ENCODE results near the gene STK38L.

STK38L gene

DNA sequence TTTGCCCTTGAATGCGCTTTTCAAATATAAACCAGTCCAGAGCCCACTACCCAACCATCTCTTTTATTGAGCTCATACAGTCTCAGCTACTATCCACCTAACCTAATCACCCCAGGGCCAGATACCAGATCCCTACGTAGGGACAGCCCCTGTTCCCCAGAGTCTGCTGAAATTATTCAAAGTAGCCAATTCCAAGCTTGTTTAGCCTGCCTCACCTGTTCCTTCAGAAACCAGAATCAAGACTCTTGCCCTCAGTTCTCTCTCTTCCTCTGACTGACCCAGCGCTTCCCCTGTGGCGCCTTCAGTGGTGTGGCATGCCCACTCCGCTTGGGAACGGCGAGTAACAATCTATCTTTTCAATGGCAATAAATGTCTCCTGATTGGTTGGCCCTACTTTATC is 107.4 kb downstream of the STK38L start:
- TF ChIP-seq, protein P1, sequence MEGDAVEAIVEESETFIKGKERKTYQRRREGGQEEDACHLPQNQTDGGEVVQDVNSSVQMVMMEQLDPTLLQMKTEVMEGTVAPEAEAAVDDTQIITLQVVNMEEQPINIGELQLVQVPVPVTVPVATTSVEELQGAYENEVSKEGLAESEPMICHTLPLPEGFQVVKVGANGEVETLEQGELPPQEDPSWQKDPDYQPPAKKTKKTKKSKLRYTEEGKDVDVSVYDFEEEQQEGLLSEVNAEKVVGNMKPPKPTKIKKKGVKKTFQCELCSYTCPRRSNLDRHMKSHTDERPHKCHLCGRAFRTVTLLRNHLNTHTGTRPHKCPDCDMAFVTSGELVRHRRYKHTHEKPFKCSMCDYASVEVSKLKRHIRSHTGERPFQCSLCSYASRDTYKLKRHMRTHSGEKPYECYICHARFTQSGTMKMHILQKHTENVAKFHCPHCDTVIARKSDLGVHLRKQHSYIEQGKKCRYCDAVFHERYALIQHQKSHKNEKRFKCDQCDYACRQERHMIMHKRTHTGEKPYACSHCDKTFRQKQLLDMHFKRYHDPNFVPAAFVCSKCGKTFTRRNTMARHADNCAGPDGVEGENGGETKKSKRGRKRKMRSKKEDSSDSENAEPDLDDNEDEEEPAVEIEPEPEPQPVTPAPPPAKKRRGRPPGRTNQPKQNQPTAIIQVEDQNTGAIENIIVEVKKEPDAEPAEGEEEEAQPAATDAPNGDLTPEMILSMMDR (IDR thresholded peaks at IDR 0.05; ENCODE audit: borderline replicate concordance, insufficient read depth, low read depth, low read length), result no peak
- H3K4me3 ChIP-seq (ENCODE audit: low read depth, low read length), result no peak overlapping the region

DNA sequence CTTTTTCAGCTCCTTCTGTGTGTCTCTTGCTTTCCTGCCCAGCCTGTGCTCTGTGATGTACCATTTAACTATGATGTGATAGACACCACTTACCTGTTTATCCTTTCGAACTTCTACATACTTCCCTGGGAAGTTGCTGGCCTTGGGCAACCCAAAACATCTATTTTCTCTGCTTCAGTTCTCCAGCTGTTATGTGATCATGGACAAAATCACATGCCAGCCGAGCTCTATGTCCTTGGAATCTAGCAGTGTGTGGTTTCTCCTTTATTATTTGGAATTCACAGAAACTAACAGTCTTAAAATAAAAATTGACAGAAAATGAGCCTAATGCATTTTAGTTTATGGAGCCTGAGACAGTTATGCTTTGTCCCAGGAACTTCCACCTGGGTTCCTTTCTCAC is 111.4 kb downstream of the STK38L start:
- H3K4me3 ChIP-seq (ENCODE audit: low read depth, low read length), result no peak overlapping the region
- TF ChIP-seq, protein P1 (IDR thresholded peaks at IDR 0.05; ENCODE audit: borderline replicate concordance, insufficient read depth, low read depth, low read length), result no peak

DNA sequence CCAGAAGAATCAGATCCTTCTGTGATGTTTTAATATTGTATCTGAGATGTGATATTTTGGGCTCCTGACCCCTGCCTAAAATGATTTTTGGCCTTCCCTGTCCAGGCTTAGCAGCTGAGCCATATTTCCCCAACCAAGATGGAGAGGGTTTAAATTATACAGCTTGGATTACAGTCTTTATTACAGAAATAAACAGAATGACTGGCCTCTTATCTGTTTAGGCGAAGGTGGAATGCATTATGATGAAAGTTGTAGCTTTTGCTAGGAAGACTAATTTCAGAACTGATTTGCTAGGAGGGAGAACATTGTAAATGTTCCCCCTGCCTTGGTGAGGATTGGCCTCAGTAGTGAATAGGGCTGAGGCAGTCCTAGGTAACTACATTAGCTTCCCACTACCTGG is 111.9 kb downstream of the STK38L start:
- TF ChIP-seq, protein P1 (IDR thresholded peaks at IDR 0.05; ENCODE audit: borderline replicate concordance, insufficient read depth, low read depth, low read length), result no peak
- H3K4me3 ChIP-seq (ENCODE audit: low read depth, low read length), result no peak overlapping the region

DNA sequence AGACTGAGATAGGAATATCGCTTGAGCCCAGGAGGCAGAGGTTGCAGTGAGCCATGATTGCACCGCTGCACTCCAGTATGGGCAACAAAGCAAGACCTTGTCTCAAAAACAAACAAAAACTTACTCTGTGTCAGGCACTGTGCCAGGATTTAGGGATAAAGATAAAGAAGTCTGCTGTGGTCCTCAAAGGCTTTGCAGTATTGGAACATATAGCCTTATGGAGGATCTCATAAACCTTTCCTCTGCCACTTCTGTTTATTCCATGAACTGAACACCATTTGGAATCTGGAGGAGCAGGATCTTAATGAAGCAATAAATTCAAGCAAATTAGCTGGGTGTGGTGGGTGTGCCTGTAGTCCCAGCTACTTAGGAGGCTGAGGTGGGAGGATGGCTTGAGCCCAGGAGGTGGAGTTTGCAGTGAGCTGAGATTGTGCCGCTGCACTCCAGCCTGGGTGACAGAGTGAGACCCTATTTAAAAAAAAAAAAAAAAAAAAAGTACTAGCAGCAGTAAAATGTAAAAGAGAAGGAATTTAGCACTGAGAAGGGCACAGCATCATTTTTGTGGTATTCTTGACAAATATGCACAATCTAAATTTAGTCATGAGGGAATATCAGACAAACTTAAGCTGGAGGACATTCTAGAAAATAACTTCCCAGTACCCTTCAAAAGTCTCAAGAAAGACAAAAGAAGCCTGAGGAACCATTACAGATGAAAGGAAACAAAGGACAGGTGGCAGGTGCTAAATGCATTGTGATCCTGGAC is 115.7 kb downstream of the STK38L start:
- H3K4me3 ChIP-seq (ENCODE audit: low read depth, low read length), result no peak overlapping the region
- TF ChIP-seq, protein P1 (IDR thresholded peaks at IDR 0.05; ENCODE audit: borderline replicate concordance, insufficient read depth, low read depth, low read length), result no peak

DNA sequence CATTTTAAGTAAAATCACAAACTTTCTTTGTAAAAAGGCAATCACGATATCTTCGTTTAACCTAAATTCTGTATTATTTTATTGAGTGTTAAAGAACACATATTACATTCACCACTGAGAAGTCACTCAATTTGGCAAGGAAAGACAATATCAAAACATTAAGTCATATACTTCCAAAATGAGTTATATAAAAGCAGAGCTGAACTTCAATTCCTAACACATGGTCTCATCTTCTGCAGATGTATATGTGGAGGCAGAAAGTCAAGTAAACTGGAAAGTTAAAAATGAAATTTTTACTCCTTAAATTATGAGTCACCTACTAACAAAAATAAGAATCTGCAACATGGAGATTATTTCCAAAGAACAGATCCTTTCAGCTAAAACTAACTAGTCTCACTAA is 117.3 kb downstream of the STK38L start:
- TF ChIP-seq, protein P1 (IDR thresholded peaks at IDR 0.05; ENCODE audit: borderline replicate concordance, insufficient read depth, low read depth, low read length), result no peak
- H3K4me3 ChIP-seq (ENCODE audit: low read depth, low read length), result no peak overlapping the region

DNA sequence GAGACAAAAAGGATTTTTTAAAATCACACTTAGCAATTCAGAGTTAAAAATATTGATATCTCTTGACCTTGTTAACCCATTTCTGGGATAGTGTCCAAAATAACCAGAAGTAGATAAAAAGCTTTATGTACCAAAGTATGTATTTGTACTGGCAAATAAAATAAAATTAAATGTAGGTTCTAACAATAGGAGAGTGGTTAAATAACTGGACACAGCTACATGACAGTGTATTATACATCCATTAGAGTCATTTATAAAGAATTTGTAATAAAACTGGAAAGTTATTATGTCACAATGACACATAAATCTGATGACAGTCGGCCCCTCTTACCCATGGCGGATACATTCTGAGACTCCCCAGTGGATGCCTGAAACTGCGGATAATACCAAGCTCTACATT is 122.5 kb downstream of the STK38L start:
- no peak overlapping the region for H3K4me3 ChIP-seq (ENCODE audit: low read depth, low read length)
- TF ChIP-seq, protein P1 (IDR thresholded peaks at IDR 0.05; ENCODE audit: borderline replicate concordance, insufficient read depth, low read depth, low read length), result no peak

DNA sequence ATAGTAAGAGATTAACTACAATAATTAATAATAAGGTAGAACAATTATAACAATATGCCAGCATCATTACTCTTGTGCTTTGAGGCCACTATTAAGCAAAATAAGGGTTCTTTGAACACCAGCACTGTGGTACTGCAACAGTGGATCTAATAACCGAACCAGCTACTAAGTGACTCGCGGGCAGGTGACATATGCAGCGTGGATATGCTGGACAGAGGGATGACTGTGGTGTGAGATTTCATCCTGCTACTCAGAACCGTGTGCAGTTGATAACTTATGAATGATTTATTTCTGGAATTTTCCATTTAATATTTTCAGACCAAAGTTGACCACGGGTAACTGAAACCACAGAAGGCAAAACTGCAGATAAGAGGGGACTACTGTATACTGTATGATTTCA is 123.0 kb downstream of the STK38L start:
- no peak overlapping the region for H3K4me3 ChIP-seq (ENCODE audit: low read depth, low read length)
- TF ChIP-seq, protein P1 (IDR thresholded peaks at IDR 0.05; ENCODE audit: borderline replicate concordance, insufficient read depth, low read depth, low read length), result no peak
